Measurements from ENCODE around the gene USP32. TPM values are rescaled to one million over a fixed set of nuclear protein-coding genes. Genes with fewer than 3 reads are reported as not detected.
A peak's percentile ranks its signal among the peaks of the same experiment; 100 is the strongest.

USP32 gene
- total RNA-seq, 1 donor from 2014 or later, result 22.8 TPM

DNA sequence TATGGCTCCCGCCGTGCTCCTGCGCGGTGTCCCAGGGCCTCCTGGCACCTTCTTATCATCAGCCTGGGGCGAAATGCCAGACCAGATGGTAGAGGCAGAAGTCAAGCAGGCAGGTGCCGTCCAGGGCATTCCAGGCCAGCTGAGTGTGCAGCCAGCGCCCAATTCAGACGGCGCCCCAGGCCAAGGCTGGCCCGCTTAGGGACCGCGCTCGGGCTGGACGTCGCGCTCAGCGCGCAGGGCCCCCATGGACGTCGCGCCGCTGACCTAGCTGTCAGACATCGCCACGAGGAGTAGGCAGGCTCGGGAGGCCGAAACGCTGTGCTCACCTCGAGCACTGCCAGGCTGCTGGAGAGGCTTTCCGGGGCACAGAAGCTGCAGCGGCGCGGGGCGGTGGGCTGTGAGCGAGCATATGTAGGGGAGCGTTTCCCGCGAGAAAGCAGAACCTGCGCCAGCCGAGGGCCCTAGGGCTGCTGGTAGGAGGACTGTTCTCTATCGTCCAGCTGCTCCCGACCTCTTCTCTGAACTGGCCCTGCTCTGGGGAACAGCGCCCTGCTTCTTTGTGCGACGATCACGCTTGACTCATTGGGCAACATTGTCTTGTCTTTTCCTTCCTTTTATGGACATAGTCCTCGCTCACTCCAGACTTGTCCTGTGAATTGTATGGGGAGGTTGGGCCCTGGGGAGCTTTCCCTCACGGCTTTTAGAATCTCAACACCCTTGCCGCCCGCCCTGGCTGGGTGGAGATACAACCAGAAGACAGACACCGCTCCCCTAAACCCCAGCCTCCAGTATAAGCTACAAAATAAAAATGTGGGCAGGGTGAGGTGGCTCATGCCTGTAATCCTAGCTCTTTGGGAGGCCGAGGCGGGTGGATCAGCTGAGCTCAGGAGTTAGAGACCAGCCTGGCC lies 250.6 kb downstream of the USP32 start:
- H3K4me1 ChIP-seq, result peaks cover 51% of the 10 kb centered on the region
- H3K27ac ChIP-seq (replicated peaks), result no peak overlapping the region
- no peaks in the 10 kb centered on the region for H3K9me3 ChIP-seq (replicated peaks)
- no peak overlapping the region for H3K4me3 ChIP-seq
- no peak for TF ChIP-seq CTCF (IDR thresholded peaks at IDR 0.05; ENCODE audit: borderline replicate concordance)
- H3K27me3 ChIP-seq (ENCODE audit: low read depth), result peaks cover 77% of the 10 kb centered on the region
- H3K36me3 ChIP-seq, result no peaks in the 10 kb centered on the region
- intact Hi-C loops (cut with micrococcal nuclease), result no loop called here
- no peak for DNase-seq

GRCh38 chr17:60139438-60140285 lies 252.3 kb downstream of the USP32 start:
- Histone ChIP-seq H3K9me3 (replicated peaks) (no peaks in the 10 kb centered on the region), H3K36me3 (no peaks in the 10 kb centered on the region), H3K27me3 (ENCODE audit: low read depth) (peaks cover 60% of the 10 kb centered on the region), H3K27ac (replicated peaks) (no peak overlapping the region), H3K4me3 (peak overlapping the region; percentile 53), H3K4me1 (peaks cover 59% of the 10 kb centered on the region)
- DNase-seq, result peak; percentile 80
- peak; percentile 72 for TF ChIP-seq CTCF (IDR thresholded peaks at IDR 0.05; ENCODE audit: borderline replicate concordance)
- intact Hi-C loops (cut with micrococcal nuclease), result loop anchor here (10.0 kb wide), 1 partner anchor 295 kb away; no protein-coding TSS in a partner anchor

DNA sequence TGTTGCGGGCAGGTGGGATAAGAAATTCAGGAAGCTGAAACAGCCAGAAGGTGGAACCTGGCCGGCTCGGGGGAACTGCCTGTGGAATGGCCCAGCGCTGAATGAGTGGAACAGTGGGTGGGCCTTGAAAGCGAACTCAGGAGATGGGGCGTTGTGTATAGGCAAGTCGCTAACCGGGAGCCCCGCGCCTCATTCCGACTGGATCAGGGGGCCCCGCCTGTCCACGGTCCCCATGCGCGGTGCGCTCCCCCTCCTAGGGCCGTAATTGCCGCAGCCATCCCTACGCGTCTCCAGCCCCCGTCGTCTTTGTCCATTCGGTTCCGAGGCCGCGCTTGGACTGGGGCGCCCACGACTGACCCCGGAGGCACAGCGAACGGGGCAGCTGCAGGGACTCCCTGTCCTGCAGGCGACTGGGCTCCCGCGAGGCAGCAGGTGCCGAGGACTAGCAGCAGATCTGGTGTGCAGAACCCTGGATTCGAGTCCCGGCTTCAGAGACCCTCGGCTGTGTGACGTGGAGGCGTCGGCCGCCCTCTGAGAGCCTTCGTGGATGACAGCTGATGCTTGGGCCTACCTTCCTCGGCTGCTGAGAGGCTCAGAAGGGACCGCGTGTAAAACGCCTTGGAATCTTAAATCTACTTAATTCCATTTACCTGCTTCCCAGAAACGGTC lies 253.0 kb downstream of the USP32 start:
- no peak for DNase-seq
- Histone ChIP-seq H3K27ac (replicated peaks) (no peak overlapping the region), H3K9me3 (replicated peaks) (no peaks in the 10 kb centered on the region), H3K36me3 (no peaks in the 10 kb centered on the region), H3K27me3 (ENCODE audit: low read depth) (peaks cover 55% of the 10 kb centered on the region), H3K4me3 (peak overlapping the region; percentile 53), H3K4me1 (peaks cover 67% of the 10 kb centered on the region)
- intact Hi-C loops (cut with micrococcal nuclease), result loop anchor here (10.0 kb wide), 1 partner anchor 296 kb away; no protein-coding TSS in a partner anchor
- TF ChIP-seq CTCF (IDR thresholded peaks at IDR 0.05; ENCODE audit: borderline replicate concordance), result no peak

DNA sequence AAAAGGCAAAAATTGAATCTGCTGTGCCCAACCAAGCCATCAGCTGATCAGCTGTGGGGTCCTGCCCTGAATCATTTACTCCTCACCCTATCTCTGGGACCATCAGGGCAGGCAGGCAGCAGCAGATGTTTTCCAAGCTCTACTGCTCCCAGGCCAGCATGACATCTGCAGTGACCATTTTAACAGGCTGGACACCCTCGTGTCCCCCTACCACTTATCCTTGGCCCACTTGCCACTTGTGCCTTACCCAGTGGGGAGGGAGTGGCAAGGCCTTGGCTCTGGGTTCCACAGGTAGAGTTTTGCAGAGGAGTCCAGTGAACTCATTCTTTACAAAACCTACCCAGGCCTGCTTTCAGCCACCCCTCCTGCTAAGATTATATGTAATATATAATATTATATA lies 254.2 kb downstream of the USP32 start:
- DNase-seq, result no peak
- Histone ChIP-seq H3K27me3 (ENCODE audit: low read depth) (peaks cover 55% of the 10 kb centered on the region), H3K4me3 (no peak overlapping the region), H3K36me3 (peaks cover 5% of the 10 kb centered on the region), H3K27ac (replicated peaks) (no peak overlapping the region), H3K4me1 (peaks cover 65% of the 10 kb centered on the region), H3K9me3 (replicated peaks) (no peaks in the 10 kb centered on the region)
- TF ChIP-seq CTCF (IDR thresholded peaks at IDR 0.05; ENCODE audit: borderline replicate concordance), result no peak
- intact Hi-C loops (cut with micrococcal nuclease), result loop anchor here (10.0 kb wide), 1 partner anchor 297 kb away; no protein-coding TSS in a partner anchor

All from left ventricle myocardium inferior (tissue), 1 donor.